ENCODE results near the gene SERPINB2.
A peak's percentile ranks its signal among the peaks of the same experiment; 100 is the strongest.
"Not testable (repeated sequence)": the region's sequence is repeated elsewhere in the genome, so short reads cannot be mapped to it uniquely, and the experiment has no call there.

Gene SERPINB2

GRCh38 chr18:63936156-63936931 is 48.8 kb downstream of the SERPINB2 start:
- DNase-seq (ENCODE audit: low spot score) = peak; percentile 55

DNA sequence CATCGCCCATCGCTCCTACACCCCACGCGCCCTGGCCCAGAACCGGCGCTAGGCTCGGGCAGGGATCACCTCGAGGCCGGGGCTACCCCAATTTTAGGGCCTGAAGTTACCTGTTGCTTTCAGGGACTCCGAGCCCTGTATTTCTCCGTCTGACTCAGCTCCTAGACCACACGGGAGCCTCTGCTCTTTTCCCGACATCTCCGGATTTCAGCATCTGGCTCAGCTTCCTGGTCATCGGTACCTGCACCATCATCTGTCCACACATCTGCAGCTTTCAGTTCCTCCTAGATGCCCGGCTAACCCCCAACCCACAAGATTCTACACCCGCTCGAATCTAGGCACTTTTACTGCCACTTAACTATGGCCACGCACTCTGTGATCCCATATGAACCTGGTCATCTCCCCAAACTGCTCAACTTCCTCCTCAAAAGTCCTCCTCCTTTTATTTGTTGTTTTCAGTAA is 49.5 kb downstream of the SERPINB2 start:
- no peak for DNase-seq (ENCODE audit: low spot score)

- DNase-seq (ENCODE audit: low spot score) = no peak
Measured at GRCh38 chr18:63940008-63940407, 52.5 kb downstream of the SERPINB2 start.

GRCh38 chr18:63940543-63941050 is 53.1 kb downstream of the SERPINB2 start:
- not testable (repeated sequence) for DNase-seq (ENCODE audit: low spot score)

DNA sequence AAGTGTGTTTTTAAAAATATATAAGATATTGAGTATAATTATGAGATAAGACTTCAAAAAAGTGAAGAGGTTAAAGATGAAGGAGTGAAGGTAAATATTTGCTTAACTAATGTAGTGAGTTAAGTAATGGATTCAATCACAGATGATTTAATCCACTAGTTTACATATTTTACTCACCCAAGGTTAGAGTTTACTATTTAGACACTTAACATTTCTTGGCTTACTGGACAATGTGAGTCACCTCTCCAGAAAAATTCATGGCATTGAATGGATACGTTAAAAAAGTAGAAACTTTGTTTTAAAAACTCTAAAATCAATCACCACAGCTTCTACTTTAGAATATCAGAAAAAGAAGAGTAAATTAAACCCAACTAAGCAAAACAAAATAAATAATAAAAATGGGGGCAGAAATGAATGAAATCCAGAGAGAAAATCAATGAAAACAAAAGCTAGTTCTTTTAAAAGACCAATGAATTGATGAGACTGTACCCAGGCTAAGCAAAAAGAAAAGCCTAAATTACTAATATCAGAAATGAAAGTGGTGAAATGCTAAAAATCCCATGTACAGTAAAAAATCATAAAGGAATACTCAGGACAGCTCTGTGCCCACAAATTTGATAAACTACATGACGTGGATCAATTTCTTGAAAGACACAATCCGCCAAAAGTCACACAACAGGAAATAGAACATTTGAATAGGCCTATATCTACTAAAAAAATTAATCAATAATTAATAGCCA is 59.7 kb downstream of the SERPINB2 start:
- no peak for DNase-seq (ENCODE audit: low spot score)

DNA sequence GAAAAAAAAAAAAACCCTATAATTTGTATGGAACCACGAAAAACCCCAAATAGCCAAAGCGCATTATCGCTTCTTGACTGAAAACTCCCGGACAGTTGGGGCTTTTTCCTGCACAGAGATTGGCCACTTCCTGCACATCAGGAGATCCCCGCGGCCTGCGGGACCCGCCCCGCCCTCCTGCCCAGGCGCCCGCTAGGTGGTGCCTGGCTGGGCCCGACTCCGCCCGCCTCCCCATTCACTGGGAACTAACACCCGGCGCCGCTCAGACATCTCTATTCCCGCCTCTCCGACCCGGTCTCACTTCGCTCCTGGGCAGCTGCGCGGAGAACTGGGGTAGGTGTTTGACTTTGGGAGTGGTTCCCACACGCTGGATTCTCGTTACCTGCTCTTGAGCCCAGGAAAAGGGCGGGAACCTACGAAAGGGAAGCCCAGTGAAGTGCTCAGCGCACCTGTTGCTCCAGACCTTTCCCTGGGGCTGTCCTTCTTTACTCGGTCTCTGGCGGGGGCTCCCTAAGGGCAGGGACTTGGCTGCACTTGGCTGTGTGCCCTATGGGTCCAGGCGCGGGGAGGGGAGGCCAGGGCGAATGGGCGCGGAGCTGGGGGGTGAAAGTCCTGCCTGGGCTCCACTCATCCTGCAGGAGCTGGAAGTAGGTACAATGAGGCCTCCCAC is 61.7 kb downstream of the SERPINB2 start, which contains the start of gene HMSD:
TSS of gene HMSD (plus strand) at position 234 of the 670 bp plus-strand sequence. CDS start 4,155 bp downstream, outside the sequence.
- no peak for DNase-seq (ENCODE audit: low spot score)

DNA sequence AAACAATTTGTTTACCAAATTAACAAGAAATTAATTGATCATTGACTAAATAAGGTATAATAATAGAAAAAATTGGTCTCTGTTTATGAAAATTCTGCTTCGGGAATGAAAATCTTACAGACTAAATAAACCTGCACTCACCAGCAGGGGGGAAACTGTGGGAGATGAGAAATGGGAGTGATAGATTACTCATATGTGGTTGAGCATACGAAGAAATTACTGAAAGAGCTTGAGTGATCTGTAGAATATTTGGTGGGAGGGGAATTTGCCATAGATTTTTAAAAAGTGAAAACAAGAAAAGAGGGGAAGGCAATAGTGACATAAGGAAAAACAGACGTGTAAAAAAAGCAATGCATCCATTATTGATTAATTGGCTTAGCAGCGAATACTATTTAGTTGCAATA is 63.8 kb downstream of the SERPINB2 start:
- DNase-seq (ENCODE audit: low spot score) = no peak
